Prostate gland (tissue), 2 donors: ENCODE results near the gene TMEM208. TPM values are rescaled to one million over a fixed set of nuclear protein-coding genes. Genes with fewer than 3 reads are reported as not detected.

Experiments used
- DNase-seq: peaks from one replicate; pipeline ENCODE4 v3.0.0-alpha.2; 2019; ENCODE audit warnings: low spot score
- H3K27ac ChIP-seq, 2 donors: fragments of 200-600 bp; sonication (generic); 2 replicates each; pipeline ENCODE4 v1.5.1; 2017 to 2019
- H3K27me3 ChIP-seq: fragments of 200-600 bp; sonication (generic); replicated peaks from 2 replicates; pipeline ENCODE4 v1.5.1; 2019; ENCODE audit not compliant: insufficient read depth
- H3K36me3 ChIP-seq, 2 donors: fragments of 200-600 bp; sonication (generic); 1 replicate in 1 of 2; 2 replicates in 1 of 2; pipeline versions ENCODE4 v1.5.1 to v1.8.1; 2017 to 2019
- H3K4me1 ChIP-seq: fragments of 200-600 bp; sonication (generic); replicated peaks from 2 replicates; pipeline ENCODE4 v1.5.1; 2019
- H3K4me3 ChIP-seq, 2 donors: fragments of 200-600 bp; sonication (generic); 2 replicates each; pipeline ENCODE4 v1.5.1; 2017 to 2019
- H3K9me3 ChIP-seq: fragments of 200-600 bp; sonication (generic); 2 replicates; pipeline ENCODE4 v1.5.1; 2017
- POLR2A ChIP-seq: fragments of 450-650 bp; IDR thresholded peaks from one replicate; pipeline ENCODE4 v1.6.1; 2016; ENCODE audit warnings: antibody characterized with exemption, mild to moderate bottlenecking
- POLR2AphosphoS5 ChIP-seq: sonication (generic); formaldehyde crosslinking; IDR thresholded peaks from one replicate; pipeline ENCODE4 v1.6.1; 2017; ENCODE audit warnings: antibody characterized with exemption
- WGBS: methylation state at CpG from one replicate; pipeline ENCODE4 v1.1.5; 2018; 5-methylcytosine and 5-hydroxymethylcytosine counted together
- intact Hi-C: fragments of 100-400 bp; cut with DNase I; formaldehyde crosslinking; loops from one replicate; pipeline ENCODE4 v1.14.2; 2022
- total RNA-seq, 2 donors: library from RNA; depleted of rRNA; stranded (reverse); fragments of >200 nt; gene quantifications; one replicate each; pipeline ENCODE4 v1.1.0, GENCODE V29; 2016
- TF ChIP-seq, protein P1 (sequence below), 4 experiments: fragments of 200-600 bp in 2 of 4; fragments of 450-650 bp in 2 of 4; sonication (generic) in 2 of 4; IDR thresholded peaks; 1 replicate in 3 of 4; 2 replicates in 1 of 4; pipeline ENCODE4 v1.5.1; 2016 to 2019; ENCODE audit warnings: antibody characterized with exemption in 4 of 4, mild to moderate bottlenecking in 2 of 4, moderate library complexity in 2 of 4

Gene TMEM208
- total RNA-seq, 2 donors from 2014 or later, result 39.1 to 57.1 TPM

DNA sequence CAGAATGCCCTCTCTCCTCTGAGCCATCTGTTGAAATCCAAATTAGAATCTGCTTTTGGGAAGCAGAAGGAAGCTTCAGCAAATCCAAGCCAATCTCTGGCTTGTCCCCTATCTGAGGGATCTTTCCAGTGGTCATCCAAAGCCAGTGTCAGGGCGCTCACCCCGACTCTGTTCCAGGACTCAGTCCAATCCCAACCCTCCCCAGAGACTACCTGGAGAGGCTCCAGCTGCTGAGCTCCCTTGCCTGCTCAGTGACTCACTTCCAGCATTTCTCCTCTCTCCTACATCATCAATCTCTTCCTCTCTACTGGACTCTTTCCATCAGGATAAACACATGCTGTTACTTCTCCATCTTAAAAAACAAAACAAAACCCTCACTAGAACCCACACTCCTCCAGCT, 45.6 kb upstream of the TMEM208 start:
- no peak for DNase-seq
- no peaks in the 10 kb centered on the region for H3K27me3 ChIP-seq
- intact Hi-C loops, result no loop called here
- H3K9me3 ChIP-seq, result no peaks in the 10 kb centered on the region
- H3K36me3 ChIP-seq, result no peaks in the 10 kb centered on the region
- peaks cover 21% of the 10 kb centered on the region for H3K4me1 ChIP-seq
- no peak overlapping the region for H3K4me3 ChIP-seq
- no peak for TF ChIP-seq POLR2AphosphoS5
- TF ChIP-seq POLR2A, result no peak
- TF ChIP-seq, protein P1, sequence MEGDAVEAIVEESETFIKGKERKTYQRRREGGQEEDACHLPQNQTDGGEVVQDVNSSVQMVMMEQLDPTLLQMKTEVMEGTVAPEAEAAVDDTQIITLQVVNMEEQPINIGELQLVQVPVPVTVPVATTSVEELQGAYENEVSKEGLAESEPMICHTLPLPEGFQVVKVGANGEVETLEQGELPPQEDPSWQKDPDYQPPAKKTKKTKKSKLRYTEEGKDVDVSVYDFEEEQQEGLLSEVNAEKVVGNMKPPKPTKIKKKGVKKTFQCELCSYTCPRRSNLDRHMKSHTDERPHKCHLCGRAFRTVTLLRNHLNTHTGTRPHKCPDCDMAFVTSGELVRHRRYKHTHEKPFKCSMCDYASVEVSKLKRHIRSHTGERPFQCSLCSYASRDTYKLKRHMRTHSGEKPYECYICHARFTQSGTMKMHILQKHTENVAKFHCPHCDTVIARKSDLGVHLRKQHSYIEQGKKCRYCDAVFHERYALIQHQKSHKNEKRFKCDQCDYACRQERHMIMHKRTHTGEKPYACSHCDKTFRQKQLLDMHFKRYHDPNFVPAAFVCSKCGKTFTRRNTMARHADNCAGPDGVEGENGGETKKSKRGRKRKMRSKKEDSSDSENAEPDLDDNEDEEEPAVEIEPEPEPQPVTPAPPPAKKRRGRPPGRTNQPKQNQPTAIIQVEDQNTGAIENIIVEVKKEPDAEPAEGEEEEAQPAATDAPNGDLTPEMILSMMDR (IDR thresholded peaks at IDR 0.05), result no peak
- H3K27ac ChIP-seq, result no peak overlapping the region
- 65% methylated on average over 2 of the region's 2 CpGs for WGBS

- no peak for DNase-seq
- TF ChIP-seq POLR2A (no peak), POLR2AphosphoS5 (no peak)
- TF ChIP-seq, protein P1 (IDR thresholded peaks at IDR 0.05), result no peak
- Histone ChIP-seq H3K4me1 (peaks cover 21% of the 10 kb centered on the region), H3K9me3 (no peaks in the 10 kb centered on the region), H3K27me3 (no peaks in the 10 kb centered on the region), H3K4me3 (no peak overlapping the region), H3K36me3 (no peaks in the 10 kb centered on the region), H3K27ac (no peak overlapping the region)
- WGBS, result 70% methylated on average over 2 of the region's 2 CpGs
- intact Hi-C loops, result no loop called here
These were observed 44.6 kb upstream of the TMEM208 start for GRCh38 chr16:67182288-67182687.

GRCh38 chr16:67183284-67183626, 43.7 kb upstream of the TMEM208 start:
- WGBS, result 9% methylated on average over 11 of the region's 11 CpGs
- intact Hi-C loops, result no loop called here
- no peak for TF ChIP-seq POLR2A
- no peak for TF ChIP-seq POLR2AphosphoS5
- TF ChIP-seq, protein P1 (IDR thresholded peaks at IDR 0.05), result no peak
- Histone ChIP-seq H3K9me3 (no peaks in the 10 kb centered on the region), H3K4me1 (peaks cover 14% of the 10 kb centered on the region), H3K27me3 (no peaks in the 10 kb centered on the region), H3K27ac (peak overlapping the region; percentile 98), H3K36me3 (no peaks in the 10 kb centered on the region), H3K4me3 (peak overlapping the region; percentile 70 to 82)
- no peak for DNase-seq

DNA sequence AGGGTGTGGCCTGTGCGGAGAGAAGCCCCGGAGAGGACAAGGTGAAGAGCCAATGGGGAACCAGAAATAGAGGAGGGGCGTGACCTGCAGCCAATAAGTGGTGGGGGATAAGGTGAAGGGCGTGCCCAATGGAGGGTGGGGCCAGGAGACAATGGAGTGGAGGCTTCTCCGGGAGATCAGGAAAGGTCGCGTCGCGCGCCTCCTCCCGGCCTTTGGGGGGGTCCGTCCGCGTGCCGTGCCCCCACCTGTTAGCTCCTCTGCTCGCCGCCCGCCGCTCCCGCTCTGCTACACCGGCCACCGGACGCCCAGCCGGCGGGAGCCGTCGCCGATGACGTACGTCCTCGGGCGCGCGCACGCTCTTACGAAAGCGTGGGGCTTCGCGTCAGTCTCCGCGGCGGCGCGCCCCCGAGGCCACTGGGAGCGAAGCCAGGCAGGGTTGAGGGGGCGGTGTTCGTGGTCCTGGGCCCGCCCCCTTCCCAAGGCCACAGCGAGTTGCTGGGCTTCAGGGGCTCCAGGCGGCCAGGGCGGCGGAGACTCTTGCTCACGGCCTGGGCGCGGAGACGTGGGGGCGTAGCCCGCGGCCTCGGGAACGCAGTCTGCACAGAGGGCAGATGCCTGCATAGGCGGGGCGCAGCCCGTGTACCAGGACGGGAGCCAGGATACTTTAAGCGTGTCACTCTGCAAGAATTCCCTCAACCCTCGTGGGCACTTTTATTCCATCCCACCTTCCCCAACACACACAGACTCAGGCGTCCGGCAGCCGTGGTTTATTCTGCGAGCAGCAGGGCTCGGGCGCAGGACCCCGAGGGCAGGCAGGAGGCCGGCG, 43.1 kb upstream of the TMEM208 start, which contains the start of gene MATCAP1:
Gene MATCAP1, minus strand, starts transcription at position 337 of the 826 bp plus-strand sequence. CDS start 3,353 bp downstream, outside the sequence.
- Histone ChIP-seq H3K27me3 (no peaks in the 10 kb centered on the region), H3K27ac (peak within 1 kb of the TSS; percentile 98), H3K36me3 (no peaks in the 10 kb centered on the region), H3K4me3 (peak within 1 kb of the TSS; percentile 70 to 82), H3K4me1 (peaks cover 14% of the 10 kb centered on the region), H3K9me3 (no peaks in the 10 kb centered on the region)
- TF ChIP-seq POLR2AphosphoS5 (peak; percentile 74), POLR2A (peak; percentile 45)
- TF ChIP-seq, protein P1 (IDR thresholded peaks at IDR 0.05), result peak in 1 of 4 experiments; percentile 19
- WGBS, result 0% methylated on average over 54 of the region's 77 CpGs
- peak; percentile 96 for DNase-seq
- intact Hi-C loops, result loop anchor here (2.0 kb wide), 1 partner anchor 207 kb away; no protein-coding TSS in a partner anchor
